ENCODE measurements around the gene LEAP2. TPM values are rescaled to one million over a fixed set of nuclear protein-coding genes. Genes with fewer than 3 reads are reported as not detected.

Gene LEAP2
- 1 to 10 TPM; 3.2 to 4.9 (median 4.5) TPM for polyA plus RNA-seq (ENCODE audit: insufficient read depth in 1 of 5, insufficient read length in 5 of 5, low replicate concordance in 1 of 5)
- long read RNA-seq, donor 1, partial matches to known transcripts: 0 of 1 reads
- long read RNA-seq, donor 1, other reads (novel, unspliced or antisense): 0 of 1 reads
- long read RNA-seq, donor 2: 0 reads
- long read RNA-seq, donor 3, partial matches to known transcripts: 0 of 2 reads
- long read RNA-seq, donor 3, other reads (novel, unspliced or antisense): 0 of 2 reads
- long read RNA-seq, donor 4, partial matches to known transcripts: 0 of 1 reads
- long read RNA-seq, donor 4, other reads (novel, unspliced or antisense): 0 of 1 reads
- long read RNA-seq, donor 5, partial matches to known transcripts: 0 of 2 reads
- long read RNA-seq, donor 5, other reads (novel, unspliced or antisense): 0 of 2 reads
- long read RNA-seq, donor 6, partial matches to known transcripts: 0 of 3 reads
- long read RNA-seq, donor 6, other reads (novel, unspliced or antisense): 0 of 3 reads
- long read RNA-seq, donor 7: 0 reads
- long read RNA-seq, donor 8, partial matches to known transcripts: 0 of 1 reads
- long read RNA-seq, donor 8, other reads (novel, unspliced or antisense): 0 of 1 reads

- DNase-seq: no peak
Observed at GRCh38 chr5:132873119-132873929, at the start of gene LEAP2. Gene LEAP2 (plus strand): TSS chr5:132873668. CDS start chr5:132873695, 27 bp downstream.

- no peak for DNase-seq
Observed at GRCh38 chr5:132824426-132824825, 49.0 kb upstream of the LEAP2 start.

- DNase-seq: no peak
Observed at GRCh38 chr5:132825033-132825833, 48.2 kb upstream of the LEAP2 start.

GRCh38 chr5:132825834-132826391 is 47.6 kb upstream of the LEAP2 start:
- DNase-seq: no peak

- no peak for DNase-seq
Observed at GRCh38 chr5:132826424-132827082, 46.9 kb upstream of the LEAP2 start.

GRCh38 chr5:132827943-132828673 is 45.4 kb upstream of the LEAP2 start:
- no peak for DNase-seq

- no peak for DNase-seq
Observed at GRCh38 chr5:132828846-132829494, 44.5 kb upstream of the LEAP2 start.

GRCh38 chr5:132829742-132830435 is 43.6 kb upstream of the LEAP2 start:
- DNase-seq: peak; percentile 68 to 73

GRCh38 chr5:132830436-132831094 is 42.9 kb upstream of the LEAP2 start, which contains the start of gene SHROOM1:
Gene SHROOM1 (minus strand): TSS chr5:132830647. CDS start chr5:132826140, 4,507 bp downstream.
- DNase-seq: no peak

- no peak for DNase-seq
Observed at GRCh38 chr5:132831095-132831860, 42.2 kb upstream of the LEAP2 start.

GRCh38 chr5:132832612-132833011 is 40.9 kb upstream of the LEAP2 start:
- DNase-seq: no peak

- DNase-seq: no peak
Observed at GRCh38 chr5:132834057-132834456, 39.4 kb upstream of the LEAP2 start.

GRCh38 chr5:132836852-132837251 is 36.6 kb upstream of the LEAP2 start:
- DNase-seq: no peak

- DNase-seq: no peak
Observed at GRCh38 chr5:132837868-132838267, 35.6 kb upstream of the LEAP2 start.

GRCh38 chr5:132838516-132839282 is 34.8 kb upstream of the LEAP2 start:
- DNase-seq: no peak
